ENCODE measurements around the gene LMF2.

The LMF2 gene

DNA sequence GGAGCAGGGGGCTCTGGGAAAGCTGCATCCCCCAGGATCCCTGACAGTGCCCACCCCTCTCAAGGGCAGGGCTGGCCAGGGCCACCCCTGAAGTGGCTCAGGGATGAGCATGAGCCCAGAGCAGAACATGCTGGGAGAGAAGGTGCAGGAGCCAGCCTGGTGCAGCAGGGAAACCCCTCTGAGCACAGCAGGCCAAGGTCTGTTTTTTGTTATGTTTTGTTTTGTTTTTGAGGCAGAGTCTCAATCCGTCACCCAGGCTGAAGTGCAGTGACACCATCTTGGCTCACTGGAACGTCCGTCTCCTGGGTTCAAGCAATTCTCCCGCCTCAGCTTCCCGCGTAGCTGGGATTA lies 31.9 kb downstream of the LMF2 start:
- Histone ChIP-seq H3K27ac (no peak overlapping the region), H3K4me3 (peak overlapping the region; percentile 92)
- DNase-seq (ENCODE audit: low spot score): no peak
- TF ChIP-seq, protein P1, sequence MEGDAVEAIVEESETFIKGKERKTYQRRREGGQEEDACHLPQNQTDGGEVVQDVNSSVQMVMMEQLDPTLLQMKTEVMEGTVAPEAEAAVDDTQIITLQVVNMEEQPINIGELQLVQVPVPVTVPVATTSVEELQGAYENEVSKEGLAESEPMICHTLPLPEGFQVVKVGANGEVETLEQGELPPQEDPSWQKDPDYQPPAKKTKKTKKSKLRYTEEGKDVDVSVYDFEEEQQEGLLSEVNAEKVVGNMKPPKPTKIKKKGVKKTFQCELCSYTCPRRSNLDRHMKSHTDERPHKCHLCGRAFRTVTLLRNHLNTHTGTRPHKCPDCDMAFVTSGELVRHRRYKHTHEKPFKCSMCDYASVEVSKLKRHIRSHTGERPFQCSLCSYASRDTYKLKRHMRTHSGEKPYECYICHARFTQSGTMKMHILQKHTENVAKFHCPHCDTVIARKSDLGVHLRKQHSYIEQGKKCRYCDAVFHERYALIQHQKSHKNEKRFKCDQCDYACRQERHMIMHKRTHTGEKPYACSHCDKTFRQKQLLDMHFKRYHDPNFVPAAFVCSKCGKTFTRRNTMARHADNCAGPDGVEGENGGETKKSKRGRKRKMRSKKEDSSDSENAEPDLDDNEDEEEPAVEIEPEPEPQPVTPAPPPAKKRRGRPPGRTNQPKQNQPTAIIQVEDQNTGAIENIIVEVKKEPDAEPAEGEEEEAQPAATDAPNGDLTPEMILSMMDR (IDR thresholded peaks at IDR 0.05): no peak

GRCh38 chr22:50474710-50475651 lies 32.5 kb downstream of the LMF2 start, which contains the start of gene SBF1:
Gene SBF1, minus strand, starts transcription at chr22:50475035. Its CDS starts 195 bp downstream, at chr22:50474840.
- H3K27ac ChIP-seq: peak within 1 kb of the TSS; percentile 78 to 85
- TF ChIP-seq, protein P1 (IDR thresholded peaks at IDR 0.05): no peak
- H3K4me3 ChIP-seq: peak within 1 kb of the TSS; percentile 92
- DNase-seq (ENCODE audit: low spot score): peak; percentile 89

DNA sequence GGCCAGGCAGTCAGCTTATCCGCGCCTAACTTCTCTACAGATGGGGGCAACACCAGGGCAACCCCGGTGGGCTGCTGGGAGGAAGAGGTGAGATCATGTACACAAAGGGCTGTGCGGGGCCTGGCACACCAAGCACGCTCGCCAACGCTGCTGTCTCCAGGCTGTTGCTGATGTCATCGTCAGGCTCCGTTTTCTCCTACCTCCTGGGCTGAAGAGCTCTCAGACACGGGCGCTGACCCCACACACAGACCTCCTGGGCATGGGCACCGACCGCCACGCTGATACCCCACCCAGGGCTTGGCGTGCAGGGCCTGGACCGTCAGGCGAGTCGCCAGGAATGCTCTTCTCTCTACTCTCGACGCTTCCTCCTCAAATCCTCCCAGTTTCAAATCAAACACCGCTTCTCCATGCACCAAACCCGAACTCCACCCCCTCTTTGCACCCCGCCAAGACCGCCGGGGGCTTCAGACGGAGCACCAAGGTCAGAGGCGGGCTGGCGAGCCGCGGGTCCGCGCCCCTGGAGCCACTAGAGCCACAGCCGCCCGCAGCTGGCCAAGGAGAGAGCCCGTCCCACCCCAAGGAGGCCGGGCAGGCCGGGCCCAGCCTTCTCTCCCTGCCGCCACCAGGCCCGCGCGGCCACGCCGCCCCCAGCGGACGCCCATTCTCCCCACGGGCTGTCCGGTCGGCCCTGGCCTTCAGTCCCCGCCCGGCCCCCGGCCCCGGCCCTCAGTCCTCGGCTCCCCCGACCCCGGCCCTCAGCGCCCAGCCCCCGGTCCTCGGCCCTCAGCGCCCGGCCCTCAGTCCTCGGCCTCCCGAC lies 33.4 kb downstream of the LMF2 start:
- TF ChIP-seq, protein P1 (IDR thresholded peaks at IDR 0.05): no peak
- no peak for DNase-seq (ENCODE audit: low spot score)
- H3K27ac ChIP-seq: peak overlapping the region; percentile 70 to 85
- peak overlapping the region; percentile 92 for H3K4me3 ChIP-seq

DNA sequence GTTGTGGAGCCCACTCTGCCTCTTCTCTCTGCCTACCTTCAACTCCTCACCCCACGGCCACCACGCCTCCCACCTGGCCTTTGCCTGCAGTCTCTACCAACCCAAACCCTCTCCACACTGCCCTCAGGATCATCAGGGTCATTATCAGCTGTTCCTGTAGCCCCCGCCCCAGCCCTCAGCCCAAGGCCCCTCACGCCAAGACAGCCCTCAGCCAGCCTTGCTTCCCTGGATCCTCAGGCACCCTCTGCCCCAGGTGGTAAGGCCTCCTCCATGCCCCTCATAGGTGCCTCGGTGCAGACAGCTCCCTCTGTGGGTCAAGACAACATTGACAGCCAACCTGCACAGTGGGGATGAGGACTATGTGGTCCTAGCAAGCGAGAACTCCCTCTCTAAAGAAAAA lies 34.4 kb downstream of the LMF2 start:
- Histone ChIP-seq H3K4me3 (peak overlapping the region; percentile 92), H3K27ac (no peak overlapping the region)
- DNase-seq (ENCODE audit: low spot score): no peak
- TF ChIP-seq, protein P1 (IDR thresholded peaks at IDR 0.05): no peak

DNA sequence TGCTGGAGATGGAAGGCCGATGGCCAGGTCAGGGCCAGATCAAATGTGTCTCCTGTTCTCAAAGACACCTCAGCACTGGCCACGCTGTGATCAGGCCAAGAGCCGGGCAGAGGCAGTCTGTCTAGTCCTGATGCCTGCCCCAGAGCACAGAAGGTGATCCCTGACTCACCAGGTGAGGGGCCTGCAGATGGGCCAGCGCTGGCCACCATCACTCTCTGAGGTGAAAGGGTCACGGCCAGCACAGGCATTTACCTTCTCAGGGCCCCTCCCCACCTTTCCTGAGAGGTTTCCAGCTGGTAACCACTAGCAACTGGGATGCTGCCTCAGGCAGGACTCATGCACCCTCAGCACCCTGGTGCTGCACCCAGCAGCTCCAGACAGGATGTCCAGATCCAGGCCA lies 35.5 kb downstream of the LMF2 start:
- no peak for DNase-seq (ENCODE audit: low spot score)
- Histone ChIP-seq H3K27ac (no peak overlapping the region), H3K4me3 (peak overlapping the region; percentile 92)
- TF ChIP-seq, protein P1 (IDR thresholded peaks at IDR 0.05): no peak

DNA sequence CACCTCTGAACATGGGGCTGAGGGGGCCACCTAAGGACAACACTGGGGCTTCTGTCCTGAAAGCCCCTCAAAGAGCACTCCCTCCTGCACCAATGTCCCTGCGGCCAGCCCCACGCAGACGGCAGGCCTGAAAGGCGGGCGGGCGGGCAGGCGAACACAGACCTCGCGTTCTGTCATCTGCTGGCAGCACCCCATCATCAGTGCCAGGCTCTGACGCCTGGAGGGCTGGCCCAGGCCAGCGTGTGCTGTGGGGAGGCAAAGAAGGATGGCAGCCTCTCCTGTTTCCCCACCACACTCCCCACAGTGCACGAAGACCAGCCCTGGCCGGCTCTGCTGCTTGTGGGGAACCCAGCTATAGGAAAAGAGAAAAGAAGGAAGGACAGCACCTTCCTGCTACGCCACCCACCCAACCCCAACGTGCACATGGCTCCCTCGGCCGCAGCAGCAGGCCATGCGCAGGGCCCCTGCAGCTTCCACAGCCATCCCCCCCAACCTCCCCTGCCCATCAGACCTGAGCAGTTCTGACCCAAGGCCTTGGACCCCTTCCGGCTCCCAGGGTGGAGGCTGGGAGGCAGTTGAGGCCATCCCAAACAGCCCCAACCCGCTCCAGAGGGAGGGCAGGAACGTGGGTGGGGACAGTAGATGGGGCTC lies 36.2 kb downstream of the LMF2 start:
- no peak for DNase-seq (ENCODE audit: low spot score)
- TF ChIP-seq, protein P1 (IDR thresholded peaks at IDR 0.05): no peak
- H3K4me3 ChIP-seq: no peak overlapping the region
- no peak overlapping the region for H3K27ac ChIP-seq

All from coronary artery (tissue), 2 donors.